Stimulated activated CD4-positive, alpha-beta T cell treated with anti-CD3 and anti-CD28 coated beads, Interleukin-15, amount 100 ng/mL, for 1 hour (primary cell): ENCODE results near the gene RNF4.

Experiments used
- DNase-seq, 2 donors: peaks; one replicate each; pipeline ENCODE4 v3.0.0-alpha.2; 2020; ENCODE audit warnings: low read depth in 1 of 2, low spot score in 1 of 2

The RNF4 gene

DNA sequence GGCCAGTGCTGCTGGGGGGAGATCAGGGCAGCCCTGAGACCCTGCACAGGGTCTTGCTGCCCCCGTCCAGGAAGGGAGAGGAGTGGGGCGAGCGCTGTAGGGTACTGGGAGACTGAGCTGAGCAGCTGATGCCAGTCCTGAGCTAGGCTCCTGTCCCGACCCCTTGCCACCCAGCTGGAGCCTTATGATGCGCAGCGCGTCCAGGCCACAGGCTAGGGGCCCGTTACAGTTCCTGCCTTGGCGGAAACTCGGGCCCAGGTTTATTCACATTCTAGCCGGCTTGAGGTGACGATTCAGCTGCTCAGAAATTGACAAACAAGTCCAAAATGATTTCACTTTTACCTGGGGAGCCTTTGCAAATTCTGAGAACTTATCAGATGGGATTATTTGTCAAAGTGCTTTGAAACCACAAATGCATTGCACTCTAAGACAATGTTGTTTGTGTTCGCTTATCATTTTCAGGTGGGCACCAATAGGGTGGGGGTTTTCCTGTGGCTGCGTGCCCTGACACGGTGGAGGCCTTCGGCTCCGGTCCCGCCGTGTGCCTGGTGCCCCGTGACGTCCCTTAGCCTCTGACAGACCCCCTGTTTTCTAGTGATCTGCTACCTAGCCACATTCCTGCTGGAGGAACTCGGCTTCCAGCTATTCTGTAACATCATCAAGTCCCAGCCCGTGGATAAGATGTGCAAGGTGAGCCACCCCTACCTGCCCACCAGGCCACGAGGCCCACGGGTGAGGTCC is 31.3 kb upstream of the RNF4 start:
- no peak for DNase-seq

- DNase-seq: no peak
Observed at GRCh38 chr4:2438822-2439718, 29.8 kb upstream of the RNF4 start.

DNA sequence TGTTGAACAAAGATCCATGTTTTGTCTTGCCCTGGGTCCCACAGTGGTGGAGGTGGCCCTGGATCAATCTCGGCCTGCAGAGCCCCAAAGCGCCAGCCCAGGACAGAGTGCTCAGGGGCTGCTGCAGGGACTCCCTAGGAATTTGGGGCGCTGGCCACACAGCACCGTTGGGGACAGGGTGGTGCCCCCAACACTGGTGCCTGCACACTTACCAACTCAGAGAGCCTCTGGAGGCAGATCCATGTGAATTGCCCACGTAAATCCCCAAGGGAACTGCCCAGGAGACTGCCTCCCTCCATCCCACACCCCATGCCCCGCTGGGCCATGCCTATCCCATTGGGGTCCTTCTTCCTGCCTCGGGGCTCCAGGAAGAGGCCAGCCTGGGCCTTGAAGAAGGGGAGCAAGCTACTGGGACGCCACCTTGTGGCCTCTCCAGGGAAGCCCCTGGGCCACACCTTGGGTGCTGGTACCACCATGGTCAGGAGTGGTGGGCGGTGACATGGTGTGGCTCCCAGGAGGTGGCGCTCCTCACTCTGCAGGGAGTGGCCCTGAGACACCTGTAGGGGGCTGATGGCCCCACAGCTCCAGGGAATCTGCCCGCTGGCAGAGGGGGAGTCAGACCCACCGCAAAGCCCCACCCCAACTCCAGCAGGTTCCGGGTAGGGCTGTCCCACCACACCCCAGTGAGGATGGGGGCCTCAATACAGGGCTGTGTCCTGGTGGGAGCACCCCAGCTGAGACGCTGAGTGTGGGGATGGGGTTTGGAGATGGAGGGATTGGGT is 27.3 kb upstream of the RNF4 start:
- peak; percentile 42 to 48 for DNase-seq

GRCh38 chr4:2442175-2442993 is 26.5 kb upstream of the RNF4 start:
- DNase-seq: no peak

GRCh38 chr4:2443061-2443730 is 25.7 kb upstream of the RNF4 start:
- no peak for DNase-seq

GRCh38 chr4:2443956-2444740 is 24.8 kb upstream of the RNF4 start:
- no peak for DNase-seq

GRCh38 chr4:2445130-2445529 is 23.8 kb upstream of the RNF4 start:
- DNase-seq: no peak

- no peak for DNase-seq
Observed at GRCh38 chr4:2445571-2445970, 23.3 kb upstream of the RNF4 start.

GRCh38 chr4:2446656-2447564 is 22.0 kb upstream of the RNF4 start:
- no peak for DNase-seq

DNA sequence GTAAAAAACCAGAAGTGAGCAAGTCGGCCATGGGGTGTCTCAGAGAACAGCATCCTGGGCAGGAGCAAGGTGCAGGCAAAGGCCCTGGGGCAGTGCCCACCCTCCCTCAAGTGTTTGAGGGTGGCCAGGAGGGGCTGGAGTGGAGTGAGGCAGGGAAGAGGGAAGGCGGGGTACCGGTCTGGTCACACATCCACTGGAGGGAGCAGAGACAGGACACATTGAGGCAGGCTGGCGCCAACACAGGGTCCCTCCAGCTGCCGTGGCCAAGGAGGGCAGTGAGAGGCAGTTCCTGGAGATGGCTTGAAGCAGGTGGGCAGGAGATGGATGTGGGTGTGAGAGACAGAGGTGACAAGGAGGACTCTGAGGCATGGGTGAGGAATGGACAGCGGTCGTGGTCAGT is 20.3 kb upstream of the RNF4 start:
- no peak for DNase-seq

GRCh38 chr4:2449051-2449450 is 19.9 kb upstream of the RNF4 start:
- no peak for DNase-seq

DNA sequence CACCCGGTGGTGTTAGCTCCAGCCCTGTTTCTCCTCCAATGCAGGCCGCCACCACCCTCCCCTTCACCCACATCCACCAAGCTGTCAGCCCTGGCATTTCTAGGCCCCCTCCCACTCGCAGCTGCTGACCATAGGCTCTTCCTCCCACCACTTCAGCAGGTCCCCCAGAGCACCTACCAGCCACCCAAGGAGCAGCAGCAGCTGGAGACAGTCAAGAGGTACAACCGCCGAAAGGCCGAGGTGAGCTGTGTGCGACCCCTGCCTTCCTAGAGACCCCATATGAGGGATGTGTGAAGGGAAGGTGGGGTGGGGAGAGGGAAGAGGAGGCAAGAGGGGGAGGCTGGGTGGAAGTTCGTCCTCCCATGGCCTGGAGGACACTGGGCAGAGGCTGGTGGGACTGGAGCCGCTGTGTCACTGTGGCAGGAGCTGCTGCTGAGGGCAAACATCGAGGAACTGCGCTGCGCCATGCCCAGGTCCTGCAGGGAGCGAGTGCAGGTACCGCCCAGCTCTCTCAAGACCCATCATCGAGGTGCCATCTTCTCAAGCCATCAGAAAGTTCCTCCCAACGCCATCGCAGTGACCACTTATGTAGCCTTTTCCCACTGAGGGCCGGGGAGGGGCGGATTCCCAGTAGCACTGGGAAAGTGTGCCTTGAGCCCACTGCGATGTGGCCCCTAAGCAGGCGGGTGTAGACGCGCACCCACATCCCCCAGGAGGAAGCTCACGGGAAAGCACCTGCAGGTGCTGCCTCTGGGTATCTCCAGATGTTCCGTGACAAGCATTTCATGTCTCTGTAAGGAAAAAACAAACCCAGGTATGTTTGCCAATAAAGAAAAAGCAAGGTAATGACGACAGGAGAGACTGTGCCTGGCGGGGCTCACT is 19.2 kb upstream of the RNF4 start:
- DNase-seq: no peak

DNA sequence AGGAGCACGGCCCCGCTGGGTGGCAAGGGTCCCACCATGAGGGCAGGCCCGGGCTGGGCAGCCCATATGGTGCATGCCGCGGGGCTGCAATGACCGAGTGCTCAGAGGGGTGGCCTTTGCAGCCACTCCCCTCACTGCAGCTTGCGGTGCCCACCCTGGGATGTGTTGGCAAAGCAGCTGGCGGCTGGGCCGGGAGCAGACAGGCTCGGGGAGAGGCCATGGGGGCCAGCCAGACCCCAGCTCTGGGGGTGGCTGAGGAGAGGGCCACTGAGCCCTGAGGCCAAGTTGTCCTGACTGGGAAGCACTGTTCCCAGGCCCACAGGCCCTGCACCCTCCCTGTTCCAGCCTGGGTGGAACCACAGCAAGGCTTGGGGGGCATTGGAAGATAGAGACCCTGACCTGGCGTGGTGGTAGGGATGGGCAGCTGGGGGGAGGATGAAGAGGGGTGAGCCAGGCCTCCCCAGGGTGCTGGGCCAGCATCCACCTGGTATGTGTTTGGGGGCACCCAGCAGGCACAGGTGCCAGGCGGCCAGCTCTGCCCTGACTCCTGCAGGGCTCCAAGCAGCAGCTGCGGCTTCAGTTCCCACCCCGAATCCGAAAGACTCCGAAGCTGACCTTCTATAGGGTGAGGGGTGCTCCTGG is 18.4 kb upstream of the RNF4 start:
- no peak for DNase-seq

DNA sequence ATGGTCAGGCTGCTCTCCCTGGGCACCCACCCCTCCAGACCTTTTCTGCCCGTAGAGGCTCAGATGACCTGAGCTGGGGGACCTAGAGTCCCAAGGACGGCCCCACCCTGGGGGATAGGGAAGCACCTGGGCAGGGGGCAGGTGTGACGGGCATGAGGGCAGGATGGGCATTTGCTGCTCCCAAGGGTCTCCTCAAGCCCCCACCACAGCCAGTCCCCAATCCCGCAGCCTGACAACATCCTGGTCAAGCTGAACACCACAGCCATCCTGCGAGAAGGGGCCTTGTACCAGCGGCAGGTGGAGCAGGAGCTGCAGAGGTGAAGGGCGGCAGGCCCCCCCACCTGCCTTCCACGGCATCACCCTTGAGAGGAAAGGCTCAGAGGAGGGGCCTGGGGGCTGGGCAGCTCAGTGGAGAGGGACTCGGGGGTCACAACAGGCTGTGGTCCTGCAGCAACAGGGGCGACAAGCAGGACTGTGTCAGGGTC is 17.8 kb upstream of the RNF4 start:
- DNase-seq: no peak

GRCh38 chr4:2451821-2452785 is 16.8 kb upstream of the RNF4 start:
- DNase-seq: no peak
